NCI-H1417 (cell line): ENCODE results near the gene GLYATL2.

Experiments used
- DNase-seq, 3 experiments: peaks; one replicate each; lab custom pipeline; 2025; lab: John Stamatoyannopoulos, UW

GLYATL2 gene

GRCh38 chr11:58844361-58845005 lies at the start of gene GLYATL2:
Gene GLYATL2, minus strand, starts transcription at chr11:58844704. Its CDS starts 5,092 bp downstream, at chr11:58839612.
- no peak for DNase-seq

- DNase-seq, result no peak
Measured at GRCh38 chr11:58893899-58894298, 49.4 kb upstream of the GLYATL2 start.

- no peak for DNase-seq
Measured at GRCh38 chr11:58888579-58888978, 44.1 kb upstream of the GLYATL2 start.

DNA sequence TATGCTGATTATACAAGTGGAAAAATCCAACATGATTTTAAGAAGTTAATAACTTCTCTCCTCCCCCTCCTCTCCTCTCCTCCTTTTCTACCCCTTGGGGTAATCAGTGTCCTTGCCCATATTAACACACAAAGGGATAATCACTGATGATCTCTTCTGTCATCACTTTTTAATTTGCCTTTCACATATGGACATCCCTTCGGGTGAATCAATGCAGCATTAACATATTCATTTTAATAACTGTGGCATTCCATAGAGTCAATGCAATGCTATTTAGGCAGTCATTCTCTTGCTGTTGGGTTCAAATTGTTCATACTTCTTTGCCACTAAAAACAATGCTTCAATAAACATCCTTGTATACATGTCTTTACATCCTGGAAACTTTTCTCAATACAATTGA lies 42.9 kb upstream of the GLYATL2 start:
- no peak for DNase-seq

GRCh38 chr11:58880625-58881024 lies 36.1 kb upstream of the GLYATL2 start:
- no peak for DNase-seq

- no peak for DNase-seq
Measured at GRCh38 chr11:58880166-58880565, 35.7 kb upstream of the GLYATL2 start.

DNA sequence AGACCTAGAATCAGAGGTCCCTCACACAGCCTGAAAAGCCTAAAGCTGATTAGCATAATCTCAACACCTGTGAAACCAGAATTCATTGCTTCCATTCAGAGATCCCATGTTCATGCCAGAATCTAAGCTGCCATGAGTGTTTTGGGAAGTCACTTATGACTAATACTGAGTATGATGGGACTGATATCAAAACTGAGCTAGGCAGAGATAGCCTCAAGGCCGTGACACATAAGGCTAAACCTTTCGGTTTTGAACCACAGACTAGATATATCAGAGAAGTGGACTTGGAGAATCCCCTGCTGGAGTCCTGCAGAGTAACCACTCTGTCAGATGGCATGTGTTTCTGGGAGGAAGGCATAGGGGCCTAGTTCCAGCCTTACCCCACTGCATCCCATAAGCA lies 23.1 kb upstream of the GLYATL2 start:
- DNase-seq, result no peak

GRCh38 chr11:58866788-58867187 lies 22.3 kb upstream of the GLYATL2 start:
- DNase-seq, result no peak

DNA sequence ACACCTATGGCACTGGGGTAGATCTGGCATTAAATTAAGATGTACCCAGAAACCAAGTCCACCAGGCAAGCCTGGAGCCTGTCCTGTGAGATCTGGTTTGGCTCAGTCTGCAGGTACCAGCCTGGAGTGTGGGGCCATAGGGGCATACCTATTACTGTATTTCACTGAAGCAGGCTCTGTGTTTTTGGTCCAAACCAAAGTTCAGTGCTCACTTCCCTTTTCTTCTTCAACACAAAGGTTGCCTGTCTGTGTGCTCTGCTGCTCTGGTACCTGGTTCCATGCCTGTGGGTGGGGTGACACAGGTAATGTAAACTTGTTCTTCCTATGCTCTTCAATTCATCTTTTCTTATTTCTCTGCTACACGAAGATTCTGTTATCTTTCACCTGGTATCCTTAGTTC lies 19.8 kb upstream of the GLYATL2 start:
- DNase-seq, result no peak

- DNase-seq, result no peak
Measured at GRCh38 chr11:58863697-58864096, 19.2 kb upstream of the GLYATL2 start.

DNA sequence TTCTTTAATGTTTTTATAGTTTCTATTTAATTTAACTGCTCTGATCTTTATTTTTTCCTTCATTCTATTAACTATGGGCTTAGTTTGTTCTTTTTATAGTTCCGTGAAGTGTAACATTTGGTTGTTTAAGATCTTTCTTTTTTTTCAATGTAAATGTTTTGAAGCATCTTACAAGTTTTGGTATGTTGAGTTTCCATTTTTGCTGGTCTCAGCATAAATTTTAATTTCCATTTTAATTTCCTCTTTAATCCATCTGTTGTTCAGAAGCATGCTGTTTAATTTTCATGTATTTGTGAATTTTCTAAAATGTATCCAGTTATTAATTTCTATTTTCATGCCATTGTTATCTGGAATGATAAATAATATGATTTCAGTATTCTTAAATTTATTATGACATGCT lies 17.0 kb upstream of the GLYATL2 start:
- no peak for DNase-seq

DNA sequence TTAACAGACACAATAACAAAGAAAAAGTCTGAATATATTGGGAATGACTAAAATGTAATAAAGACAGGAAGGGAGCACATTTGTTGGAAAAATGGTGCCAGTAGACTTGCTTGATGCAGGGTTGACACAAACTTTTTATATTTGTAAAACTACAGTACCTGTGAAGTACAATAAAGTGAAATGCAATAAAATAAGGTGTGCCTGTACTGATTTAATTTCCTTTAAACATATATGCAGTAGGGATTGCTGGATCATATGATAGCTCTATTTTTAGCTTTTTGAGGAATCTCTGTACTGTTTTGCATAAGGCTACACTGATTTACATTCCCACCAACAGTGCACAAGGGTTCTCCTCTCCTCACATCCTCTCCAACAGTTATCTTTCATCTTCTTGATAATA lies 12.3 kb upstream of the GLYATL2 start:
- no peak for DNase-seq

DNA sequence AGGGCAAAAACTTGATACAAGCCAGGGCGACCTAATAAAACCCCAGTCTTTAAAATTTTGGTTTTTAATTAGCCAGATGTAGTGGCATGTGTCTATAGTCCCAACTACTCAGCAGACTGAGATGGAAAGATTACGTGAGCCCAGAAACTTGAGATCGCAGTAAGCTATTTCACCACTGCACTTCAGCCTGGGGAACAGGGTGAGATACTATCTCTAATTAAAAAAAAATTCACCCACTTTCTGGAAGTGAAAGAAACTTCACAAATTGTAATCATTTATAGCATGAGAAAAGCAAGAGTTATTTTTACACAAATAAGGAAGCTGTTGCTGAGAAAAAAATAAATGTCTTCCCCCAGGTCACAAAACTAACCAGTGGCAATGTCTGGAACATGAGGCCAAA lies 882 bp upstream of the GLYATL2 start:
- DNase-seq, result no peak

GRCh38 chr11:58837707-58838388 lies 6.7 kb downstream of the GLYATL2 start:
- no peak for DNase-seq

DNA sequence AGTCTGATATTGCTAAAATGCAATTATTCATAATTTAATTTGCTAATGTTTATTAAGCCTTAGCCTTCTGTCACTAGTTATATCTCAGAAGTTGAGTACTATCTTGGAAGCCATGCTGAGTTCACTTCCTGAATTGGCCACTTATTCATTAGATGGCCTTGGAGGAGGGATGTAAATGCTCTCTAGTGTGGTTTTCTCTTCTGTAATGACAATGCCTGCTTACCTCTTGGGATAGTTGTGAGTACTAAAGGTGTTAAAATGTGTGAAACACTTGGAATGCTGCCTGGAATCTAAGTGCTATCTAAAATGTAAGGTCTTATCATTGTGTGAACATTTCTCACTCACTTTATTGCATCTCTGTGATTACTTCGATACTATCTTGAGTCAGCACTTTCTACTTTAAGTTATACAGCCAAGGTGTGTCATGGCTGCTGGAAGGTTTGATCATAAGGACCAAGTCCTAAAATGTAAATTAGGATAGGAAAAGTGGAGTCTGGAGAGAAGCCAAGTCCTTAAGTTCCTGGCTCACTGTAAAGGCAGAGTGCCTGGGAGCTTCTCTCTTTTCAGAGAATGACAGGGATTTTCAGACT lies 12.4 kb downstream of the GLYATL2 start:
- no peak for DNase-seq

- DNase-seq, result no peak
Measured at GRCh38 chr11:58830673-58831301, 13.7 kb downstream of the GLYATL2 start.

DNA sequence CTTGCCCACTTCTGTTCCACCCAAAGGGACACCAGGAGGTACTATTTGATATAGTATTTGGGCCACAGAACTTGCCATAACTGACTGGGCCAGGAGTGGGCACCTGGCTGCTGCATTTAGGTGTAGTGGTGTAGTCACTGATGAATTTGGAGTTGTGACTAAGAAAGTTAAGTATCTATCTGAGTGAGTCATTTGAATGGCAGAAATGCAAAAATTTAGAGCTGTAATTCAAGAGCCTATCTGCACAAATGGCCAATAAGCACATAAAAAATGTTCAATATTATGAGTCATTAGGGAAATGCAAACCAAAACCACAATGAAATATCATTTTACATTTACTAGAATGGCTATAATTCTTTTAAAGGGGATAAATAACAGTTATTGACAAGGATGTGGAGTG lies 14.7 kb downstream of the GLYATL2 start:
- DNase-seq, result no peak

DNA sequence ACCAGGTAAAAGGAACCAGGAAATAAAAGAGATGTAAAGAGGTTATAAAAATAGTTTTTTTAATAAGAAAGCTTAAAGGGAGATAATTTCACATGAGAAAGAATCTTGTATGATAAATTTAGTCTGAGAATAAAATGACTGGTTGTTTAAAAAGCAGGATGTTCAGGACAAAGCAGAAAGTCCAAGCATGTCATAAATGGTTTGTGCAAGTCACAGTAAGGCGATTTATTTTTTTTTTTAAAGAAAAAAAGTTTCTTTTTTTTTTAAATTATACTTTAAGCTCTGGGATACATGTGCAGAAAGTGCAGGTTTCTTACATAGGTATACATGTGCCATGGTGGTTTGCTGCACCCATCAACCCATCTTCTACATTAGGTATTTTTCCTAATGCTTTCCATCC lies 30.8 kb downstream of the GLYATL2 start:
- DNase-seq, result no peak

DNA sequence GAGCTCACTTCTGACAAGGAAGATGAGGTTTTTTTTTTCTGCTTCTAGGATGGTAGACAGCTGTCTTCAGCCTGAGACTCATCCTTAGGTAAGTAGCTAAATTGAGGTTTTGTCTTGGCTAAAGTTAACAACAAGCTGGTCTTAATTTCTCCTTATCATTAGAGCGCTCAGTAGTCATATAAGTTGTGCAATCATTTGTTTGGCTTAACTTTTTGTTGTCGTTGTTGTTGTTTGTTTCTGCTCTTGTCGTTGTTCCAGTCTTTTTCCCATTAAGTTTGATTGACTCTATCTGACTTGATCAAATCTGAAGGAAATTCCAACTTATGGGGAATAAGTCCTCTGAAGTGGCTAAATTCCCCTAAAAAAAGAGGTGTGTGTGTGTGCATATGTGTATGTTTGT lies 33.0 kb downstream of the GLYATL2 start:
- DNase-seq, result no peak

- DNase-seq, result no peak
Measured at GRCh38 chr11:58807343-58807742, 37.2 kb downstream of the GLYATL2 start.

DNA sequence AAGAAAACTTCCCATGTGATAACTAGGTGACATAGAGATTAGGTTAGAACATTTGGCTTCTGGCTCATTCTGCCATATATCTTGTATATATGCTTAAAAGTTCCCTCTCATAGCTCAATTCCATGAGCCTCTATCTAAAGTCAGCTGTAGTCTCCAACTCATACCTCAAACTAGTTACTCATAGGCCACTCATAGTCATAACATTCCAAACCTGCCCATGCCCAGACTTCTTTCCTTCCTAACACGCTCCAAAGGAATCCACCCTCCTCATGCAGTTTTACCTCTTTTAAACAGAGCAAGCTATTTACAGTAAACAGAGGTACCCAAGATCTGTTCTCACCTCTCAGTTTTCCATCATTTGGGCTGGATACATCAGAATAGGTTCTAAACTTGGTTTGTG lies 39.4 kb downstream of the GLYATL2 start:
- DNase-seq, result no peak

GRCh38 chr11:58801974-58802545 lies 42.4 kb downstream of the GLYATL2 start:
- no peak for DNase-seq

DNA sequence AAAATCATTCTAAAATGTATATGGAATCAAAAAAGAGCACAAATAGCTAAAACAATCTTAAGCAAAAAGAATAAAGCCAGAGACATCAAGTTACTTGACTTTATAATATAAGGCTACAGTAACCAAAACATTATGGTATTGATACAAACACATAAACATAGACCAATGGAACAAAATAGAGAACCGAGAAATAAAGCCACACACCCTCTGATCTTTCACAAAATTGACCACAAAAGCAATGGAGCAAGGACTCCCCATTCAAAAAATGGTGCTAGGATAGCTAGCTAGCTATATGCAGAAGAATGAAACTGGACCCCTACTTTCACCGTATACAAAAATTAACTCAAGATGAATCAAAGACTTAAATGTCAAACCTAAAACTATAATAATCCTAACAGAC lies 43.2 kb downstream of the GLYATL2 start:
- DNase-seq, result no peak
